GM18505 (cell line): Measurements from ENCODE around the gene DPP8.

Source experiments
- ATAC-seq: cut with Tn5 transposase; IDR thresholded peaks from one replicate; pipeline ENCODE4 v1.9.1; 2021; ENCODE audit not compliant: unreplicated experiment
- POLR2A ChIP-seq: IDR thresholded peaks from 4 replicates; pipeline ENCODE4 v1.6.1; 2011; ENCODE audit warnings: borderline replicate concordance; ENCODE audit not compliant: insufficient read depth, insufficient read length; ENCODE audit errors: extremely low read depth

The DPP8 gene

DNA sequence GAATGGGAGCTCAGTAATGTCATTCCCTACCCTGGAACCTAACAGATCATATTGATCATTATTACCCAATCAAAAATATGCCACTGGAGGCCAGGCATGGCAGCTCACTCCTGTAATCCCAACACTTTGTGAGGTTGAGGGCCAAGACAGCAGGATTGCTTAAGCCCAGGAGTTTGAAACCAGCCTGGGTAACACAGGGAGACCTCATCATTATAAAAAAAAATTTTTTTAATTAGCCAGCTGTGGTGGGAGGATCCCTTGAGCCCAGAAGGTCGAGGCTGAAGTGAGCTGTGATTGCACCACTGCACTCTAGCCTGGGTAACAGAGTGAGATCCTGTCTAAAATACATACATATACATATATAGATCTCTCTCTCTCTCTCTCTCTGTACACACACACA, 104.9 kb downstream of the DPP8 start:
- no peak for ATAC-seq
- TF ChIP-seq POLR2A: no peak

DNA sequence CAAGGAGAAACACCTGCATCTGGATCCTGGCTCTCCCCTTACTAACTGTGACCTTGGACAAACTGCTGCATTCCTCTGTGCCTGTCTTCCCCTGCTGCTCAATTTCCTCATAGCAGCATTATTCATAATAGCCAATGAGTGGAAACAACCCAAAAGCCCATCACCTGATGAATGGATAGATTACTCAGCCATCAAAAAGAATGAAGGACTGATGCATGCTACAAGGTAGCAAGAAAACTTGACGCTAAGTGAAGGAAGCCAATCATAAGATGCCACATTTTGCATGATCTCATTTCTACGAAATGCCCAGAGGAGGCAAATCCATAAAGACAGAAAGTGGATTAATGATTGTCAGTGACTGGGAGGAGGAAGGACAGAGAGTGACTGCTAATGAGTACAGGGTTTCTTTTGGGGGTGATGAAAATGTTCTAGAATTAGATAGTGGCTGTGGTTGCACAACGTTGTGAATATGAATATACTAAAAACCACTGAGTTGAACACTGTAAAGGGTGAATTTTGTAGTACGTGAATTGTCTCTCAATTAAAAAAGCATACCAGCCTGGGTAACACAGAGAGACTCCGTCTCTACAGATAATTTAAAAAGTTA, 105.9 kb downstream of the DPP8 start:
- no peak for ATAC-seq
- no peak for TF ChIP-seq POLR2A

GRCh38 chr15:65410972-65411371, 106.5 kb downstream of the DPP8 start:
- ATAC-seq: no peak
- TF ChIP-seq POLR2A: no peak

DNA sequence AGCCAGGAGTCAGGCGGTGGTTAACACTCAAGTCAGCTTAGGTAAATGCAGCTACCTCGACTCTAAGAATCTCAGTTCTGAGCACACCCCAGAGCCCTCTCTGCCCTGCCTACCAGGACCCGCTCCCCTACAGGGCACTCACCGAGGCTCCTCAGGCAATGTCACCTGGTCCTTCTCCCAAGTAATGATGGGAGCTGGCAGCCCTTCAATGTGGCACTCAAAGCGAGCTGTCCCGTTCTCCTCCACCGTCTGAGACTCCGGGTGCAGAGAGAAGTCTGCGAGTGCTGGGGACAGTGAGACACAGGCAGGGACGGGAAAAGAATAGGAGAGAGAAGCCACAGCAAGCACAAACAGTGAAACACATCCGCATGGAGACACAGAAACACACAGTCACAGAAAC, 107.5 kb downstream of the DPP8 start:
- no peak for ATAC-seq
- TF ChIP-seq POLR2A: no peak

- no peak for TF ChIP-seq POLR2A
- no peak for ATAC-seq
These were observed 108.4 kb downstream of the DPP8 start for GRCh38 chr15:65409036-65409631.

GRCh38 chr15:65408324-65409035, 109.0 kb downstream of the DPP8 start:
- TF ChIP-seq POLR2A: no peak
- ATAC-seq: no peak

- TF ChIP-seq POLR2A: no peak
- ATAC-seq: no peak
These were observed 111.0 kb downstream of the DPP8 start for GRCh38 chr15:65406424-65407000.

DNA sequence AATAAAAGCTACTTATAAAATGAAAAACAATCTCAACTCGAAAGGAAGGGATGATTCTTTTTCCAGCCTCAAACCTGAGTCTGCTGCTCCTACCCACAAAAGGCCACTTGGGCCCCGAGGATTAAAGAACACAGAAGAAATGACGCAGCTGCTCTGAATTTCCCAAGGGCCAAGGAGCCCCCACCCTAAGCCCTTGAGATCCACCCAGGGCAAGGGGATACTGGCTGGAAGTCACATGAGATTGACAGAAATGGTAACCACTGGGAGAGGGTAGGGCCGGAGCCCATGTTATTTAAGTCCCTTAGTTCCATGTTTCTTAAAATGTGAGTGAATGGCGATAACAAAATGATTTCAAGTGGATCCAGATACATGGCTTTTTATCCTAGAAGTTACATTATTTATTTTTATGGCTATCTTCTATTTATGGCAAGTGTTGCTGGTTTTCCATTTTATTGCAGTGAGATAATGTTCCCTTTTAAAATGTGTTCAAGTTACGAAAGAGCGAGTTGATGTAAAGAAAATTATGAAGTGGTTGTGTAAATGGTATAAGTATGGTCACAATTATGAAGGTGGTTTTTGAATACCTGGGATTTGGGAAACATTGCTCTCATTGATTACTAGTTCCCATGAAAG, 111.6 kb downstream of the DPP8 start:
- TF ChIP-seq POLR2A: no peak
- ATAC-seq: no peak

- ATAC-seq: no peak
- TF ChIP-seq POLR2A: no peak
These were observed 113.2 kb downstream of the DPP8 start for GRCh38 chr15:65404186-65404872.

GRCh38 chr15:65402961-65403360, 114.5 kb downstream of the DPP8 start:
- TF ChIP-seq POLR2A: no peak
- no peak for ATAC-seq

GRCh38 chr15:65401611-65402240, 115.8 kb downstream of the DPP8 start:
- no peak for TF ChIP-seq POLR2A
- ATAC-seq: no peak

DNA sequence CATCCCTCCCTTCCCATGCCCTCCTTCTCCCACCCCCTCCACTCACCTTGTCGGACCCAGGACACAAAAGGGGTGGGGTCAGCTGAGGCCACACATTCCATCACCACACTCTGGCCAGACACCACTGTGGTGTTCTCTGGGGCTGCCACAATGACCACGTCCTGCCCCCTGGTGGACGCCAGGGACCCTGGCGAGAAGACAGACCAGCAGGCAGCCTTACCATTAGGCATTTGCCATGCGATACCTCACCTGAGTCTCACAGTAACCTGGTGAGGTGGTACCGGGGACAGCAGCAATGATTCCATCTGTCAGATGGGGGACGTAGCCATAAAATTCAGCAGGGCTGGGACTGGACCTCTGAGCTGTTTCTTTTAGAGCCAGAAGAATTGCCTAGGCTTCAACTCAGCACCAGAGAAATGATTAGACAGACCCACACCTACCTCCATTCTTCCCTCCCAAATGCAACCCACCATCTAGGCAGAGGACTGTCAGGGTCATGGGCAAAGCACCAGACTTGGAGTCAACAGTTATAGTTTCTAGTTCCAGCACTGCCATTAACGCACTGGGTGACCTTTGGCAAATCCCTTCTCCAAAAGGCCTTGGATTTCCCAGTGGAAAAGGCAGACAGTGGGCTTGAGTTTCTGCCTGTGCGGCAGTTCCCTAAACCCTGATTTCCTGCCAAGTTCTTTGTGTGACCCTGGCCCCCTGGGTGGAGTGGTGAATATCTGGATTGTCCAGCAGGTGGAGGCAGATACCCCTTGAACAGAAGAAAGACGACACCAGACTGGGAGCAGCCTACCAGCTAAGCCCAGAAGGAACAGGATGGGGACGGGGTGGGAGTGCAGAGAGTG, 116.5 kb downstream of the DPP8 start:
- no peak for TF ChIP-seq POLR2A
- no peak for ATAC-seq
